ENCODE data around the gene HMCN2. TPM values are rescaled to one million over a fixed set of nuclear protein-coding genes. Genes with fewer than 3 reads are reported as not detected.

Gene HMCN2
- total and polyA plus RNA-seq, 2 of the 4 experiments (the other 2 are of a cell fraction): 0.02 TPM; not detected in 1

DNA sequence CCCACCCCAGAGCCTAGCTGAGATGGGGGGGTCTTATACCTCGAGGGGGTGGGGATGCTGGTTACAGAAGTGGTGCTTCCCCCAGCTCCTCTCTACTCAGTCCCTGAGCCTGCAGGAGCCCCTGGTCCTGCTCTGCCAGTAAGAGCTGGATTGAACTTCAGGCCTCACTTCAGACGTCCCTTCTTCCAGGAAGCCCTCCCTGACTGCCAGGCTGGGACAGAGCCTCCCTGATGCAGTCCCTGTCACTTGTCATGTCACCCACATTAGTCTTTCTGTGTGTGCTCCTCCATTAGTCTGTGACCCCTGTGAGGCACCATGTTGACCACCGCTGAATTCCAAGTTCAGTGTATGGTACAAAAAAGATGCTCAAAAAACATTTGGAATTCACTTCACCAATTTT, 100.5 kb downstream of the HMCN2 start:
- Histone ChIP-seq H3K4me2 (ENCODE audit: low read depth, low read length) (no peak overlapping the region), H3K23ac (ENCODE audit: low read depth, low read length) (no peak overlapping the region), H3K9me3 (ENCODE audit: control insufficient read depth, insufficient read depth, low read length) (no peaks in the 10 kb centered on the region), H3K9ac (ENCODE audit: low read depth, low read length) (no peak overlapping the region), H2BK20ac (ENCODE audit: low read depth, low read length) (no peak overlapping the region), H2AK9ac (replicated peaks; ENCODE audit: low read depth, low read length, poor library complexity) (no peak overlapping the region), H2BK5ac (ENCODE audit: low read depth, low read length, poor library complexity, severe bottlenecking) (no peak overlapping the region), H3K56ac (ENCODE audit: extremely low read depth, insufficient read depth, low read length) (no peak overlapping the region), H2AFZ (replicated peaks; ENCODE audit: low read length, poor library complexity) (no peak overlapping the region), H4K20me1 (ENCODE audit: insufficient read depth, low read length) (no peaks in the 10 kb centered on the region), H3K27me3 (ENCODE audit: control insufficient read depth, insufficient read depth, low read length) (peaks cover 32% of the 10 kb centered on the region), H3K36me3 (ENCODE audit: control insufficient read depth, insufficient read depth, low read length) (no peaks in the 10 kb centered on the region), H3K9me1 (ENCODE audit: insufficient read depth, low read length) (no peaks in the 10 kb centered on the region), H4K8ac (ENCODE audit: low read depth in 2 of 2, low read length in 2 of 2) (no peak overlapping the region), H3K27ac (ENCODE audit: insufficient read depth, low read length) (no peak overlapping the region), H2BK15ac (ENCODE audit: low read depth, low read length) (no peak overlapping the region), H4K91ac (ENCODE audit: insufficient read depth, low read depth, low read length) (no peak overlapping the region), H3K14ac (replicated peaks; ENCODE audit: low read depth, low read length) (no peak overlapping the region), H3K18ac (ENCODE audit: low read depth, low read length) (no peak overlapping the region), H3K4me3 (ENCODE audit: insufficient read depth, low read depth, low read length) (no peak overlapping the region), H2AK5ac (ENCODE audit: low read depth, low read length) (no peak overlapping the region), H3K4me1 (ENCODE audit: control insufficient read depth, insufficient read depth, low read length) (no peaks in the 10 kb centered on the region), H3K4ac (ENCODE audit: low read depth, low read length) (no peak overlapping the region), H4K5ac (ENCODE audit: low read depth, low read length) (no peak overlapping the region), H3K79me1 (ENCODE audit: low read depth in 1 of 2, low read length in 2 of 2) (no peaks in the 10 kb centered on the region), H2BK120ac (ENCODE audit: low read depth, low read length) (no peak overlapping the region)
- no TSS peak for BruUV-seq (replicated peaks)
- TF ChIP-seq SMC3 (IDR thresholded peaks at IDR 0.05; ENCODE audit: low read depth, low read length) (no peak), MAZ (IDR thresholded peaks at IDR 0.05; ENCODE audit: borderline replicate concordance, low read depth, low read length) (no peak), CHD1 (IDR thresholded peaks at IDR 0.05; ENCODE audit: low read depth, low read length) (no peak), MXI1 (IDR thresholded peaks at IDR 0.05; ENCODE audit: borderline replicate concordance, low read depth, low read length) (no peak), FOS (IDR thresholded peaks at IDR 0.05; ENCODE audit: low read depth, low read length) (no peak), RAD21 (IDR thresholded peaks at IDR 0.05; ENCODE audit: low read length) (no peak)
- TF ChIP-seq, protein P1, sequence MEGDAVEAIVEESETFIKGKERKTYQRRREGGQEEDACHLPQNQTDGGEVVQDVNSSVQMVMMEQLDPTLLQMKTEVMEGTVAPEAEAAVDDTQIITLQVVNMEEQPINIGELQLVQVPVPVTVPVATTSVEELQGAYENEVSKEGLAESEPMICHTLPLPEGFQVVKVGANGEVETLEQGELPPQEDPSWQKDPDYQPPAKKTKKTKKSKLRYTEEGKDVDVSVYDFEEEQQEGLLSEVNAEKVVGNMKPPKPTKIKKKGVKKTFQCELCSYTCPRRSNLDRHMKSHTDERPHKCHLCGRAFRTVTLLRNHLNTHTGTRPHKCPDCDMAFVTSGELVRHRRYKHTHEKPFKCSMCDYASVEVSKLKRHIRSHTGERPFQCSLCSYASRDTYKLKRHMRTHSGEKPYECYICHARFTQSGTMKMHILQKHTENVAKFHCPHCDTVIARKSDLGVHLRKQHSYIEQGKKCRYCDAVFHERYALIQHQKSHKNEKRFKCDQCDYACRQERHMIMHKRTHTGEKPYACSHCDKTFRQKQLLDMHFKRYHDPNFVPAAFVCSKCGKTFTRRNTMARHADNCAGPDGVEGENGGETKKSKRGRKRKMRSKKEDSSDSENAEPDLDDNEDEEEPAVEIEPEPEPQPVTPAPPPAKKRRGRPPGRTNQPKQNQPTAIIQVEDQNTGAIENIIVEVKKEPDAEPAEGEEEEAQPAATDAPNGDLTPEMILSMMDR (conservative IDR thresholded peaks at IDR 0.05; ENCODE audit: low read depth, low read length): no peak
- TF ChIP-seq, protein P2, sequence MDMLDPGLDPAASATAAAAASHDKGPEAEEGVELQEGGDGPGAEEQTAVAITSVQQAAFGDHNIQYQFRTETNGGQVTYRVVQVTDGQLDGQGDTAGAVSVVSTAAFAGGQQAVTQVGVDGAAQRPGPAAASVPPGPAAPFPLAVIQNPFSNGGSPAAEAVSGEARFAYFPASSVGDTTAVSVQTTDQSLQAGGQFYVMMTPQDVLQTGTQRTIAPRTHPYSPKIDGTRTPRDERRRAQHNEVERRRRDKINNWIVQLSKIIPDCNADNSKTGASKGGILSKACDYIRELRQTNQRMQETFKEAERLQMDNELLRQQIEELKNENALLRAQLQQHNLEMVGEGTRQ (IDR thresholded peaks at IDR 0.05; ENCODE audit: low read depth, low read length): no peak
- intact Hi-C loops (cut with micrococcal nuclease) (loop anchor here (10.0 kb wide), 1 partner anchor 319 kb away; no protein-coding TSS in a partner anchor), in situ Hi-C loops (cut with MboI; ENCODE audit: low sequenced_read_pairs) (no loop called here), dilution Hi-C loops (cut with HindIII; ENCODE audit: low sequenced_read_pairs, unreplicated experiment) (no loop called here)
- CTCF ChIA-PET: no interaction called here
- ATAC-seq (ENCODE audit: low read depth) (no peak), DNase-seq (no peak)
- WGBS, 2 experiments (ENCODE audit: extremely low coverage in 2 of 2, insufficient read length in 1 of 2): no CpG with 5 or more reads among the region's 3 CpGs
- POLR2A ChIA-PET (ENCODE audit: unreplicated experiment): no interaction called here
